ENCODE results near the gene LSM7. TPM values are rescaled to one million over a fixed set of nuclear protein-coding genes. Genes with fewer than 3 reads are reported as not detected.

The LSM7 gene
- total RNA-seq, 1 donor from 2014 or later, result 135 TPM

- DNase-seq (ENCODE audit: extremely low spot score in 2 of 2), result no peak
- intact Hi-C loops (cut with DNase I), result no loop called here
- Histone ChIP-seq H3K4me1 (peaks cover 46% of the 10 kb centered on the region), H3K27ac (no peak overlapping the region), H3K36me3 (no peaks in the 10 kb centered on the region), H3K27me3 (no peaks in the 10 kb centered on the region), H3K4me3 (no peak overlapping the region), H3K9me3 (no peaks in the 10 kb centered on the region)
- TF ChIP-seq POLR2AphosphoS5 (IDR thresholded peaks at IDR 0.05; ENCODE audit: insufficient read depth in 1 of 2, low read depth in 1 of 2) (no peak), POLR2A (IDR thresholded peaks at IDR 0.05) (no peak), CTCF (IDR thresholded peaks at IDR 0.05) (no peak)
Observed at GRCh38 chr19:2333807-2334211, 5.4 kb upstream of the LSM7 start.

- H3K36me3 ChIP-seq, result no peaks in the 10 kb centered on the region
- DNase-seq (ENCODE audit: extremely low spot score in 2 of 2), result no peak
- TF ChIP-seq POLR2AphosphoS5 (IDR thresholded peaks at IDR 0.05; ENCODE audit: insufficient read depth in 1 of 2, low read depth in 1 of 2) (no peak), POLR2A (IDR thresholded peaks at IDR 0.05) (no peak), CTCF (IDR thresholded peaks at IDR 0.05) (no peak)
- no peak overlapping the region for H3K27ac ChIP-seq
- H3K4me1 ChIP-seq, result peaks cover 47% of the 10 kb centered on the region
- intact Hi-C loops (cut with DNase I), result no loop called here
- H3K27me3 ChIP-seq, result no peaks in the 10 kb centered on the region
- H3K4me3 ChIP-seq, result no peak overlapping the region
- no peaks in the 10 kb centered on the region for H3K9me3 ChIP-seq
Observed at GRCh38 chr19:2333027-2333806, 4.8 kb upstream of the LSM7 start.

GRCh38 chr19:2332341-2333026, 4.1 kb upstream of the LSM7 start:
- Histone ChIP-seq H3K27me3 (no peaks in the 10 kb centered on the region), H3K4me1 (peaks cover 52% of the 10 kb centered on the region), H3K36me3 (no peaks in the 10 kb centered on the region), H3K4me3 (no peak overlapping the region), H3K27ac (no peak overlapping the region), H3K9me3 (no peaks in the 10 kb centered on the region)
- no peak for DNase-seq (ENCODE audit: extremely low spot score in 2 of 2)
- intact Hi-C loops (cut with DNase I), result no loop called here
- no peak for TF ChIP-seq POLR2AphosphoS5 (IDR thresholded peaks at IDR 0.05; ENCODE audit: insufficient read depth in 1 of 2, low read depth in 1 of 2)

- H3K9me3 ChIP-seq, result no peaks in the 10 kb centered on the region
- TF ChIP-seq CTCF (IDR thresholded peaks at IDR 0.05), result no peak
- no peak for TF ChIP-seq POLR2A (IDR thresholded peaks at IDR 0.05)
- no peak for TF ChIP-seq POLR2AphosphoS5 (IDR thresholded peaks at IDR 0.05; ENCODE audit: insufficient read depth in 1 of 2, low read depth in 1 of 2)
- intact Hi-C loops (cut with DNase I), result no loop called here
- no peak overlapping the region for H3K4me3 ChIP-seq
- H3K36me3 ChIP-seq, result no peaks in the 10 kb centered on the region
- peaks cover 60% of the 10 kb centered on the region for H3K4me1 ChIP-seq
- H3K27me3 ChIP-seq, result no peaks in the 10 kb centered on the region
- H3K27ac ChIP-seq, result no peak overlapping the region
- no peak for DNase-seq (ENCODE audit: extremely low spot score in 2 of 2)
Observed at GRCh38 chr19:2331601-2332246, 3.3 kb upstream of the LSM7 start.

- TF ChIP-seq POLR2AphosphoS5 (IDR thresholded peaks at IDR 0.05; ENCODE audit: insufficient read depth in 1 of 2, low read depth in 1 of 2) (no peak), CTCF (IDR thresholded peaks at IDR 0.05) (no peak), POLR2A (IDR thresholded peaks at IDR 0.05) (no peak)
- Histone ChIP-seq H3K4me1 (peaks cover 65% of the 10 kb centered on the region), H3K4me3 (no peak overlapping the region), H3K27me3 (no peaks in the 10 kb centered on the region), H3K36me3 (no peaks in the 10 kb centered on the region), H3K27ac (no peak overlapping the region), H3K9me3 (no peaks in the 10 kb centered on the region)
- intact Hi-C loops (cut with DNase I), result no loop called here
- no peak for DNase-seq (ENCODE audit: extremely low spot score in 2 of 2)
Observed at GRCh38 chr19:2330632-2331284, 2.4 kb upstream of the LSM7 start.
